HG03432 (cell line): ENCODE measurements around the gene CDADC1.

ENCODE experiments used
- ATAC-seq: cut with Tn5 transposase; IDR thresholded peaks from one replicate; pipeline ENCODE4 v1.9.1; 2021; ENCODE audit warnings: mild to moderate bottlenecking, moderate library complexity; ENCODE audit not compliant: unreplicated experiment

Gene CDADC1

GRCh38 chr13:49235856-49236431, 11.8 kb upstream of the CDADC1 start:
- no peak for ATAC-seq

GRCh38 chr13:49238621-49239020, 9.1 kb upstream of the CDADC1 start:
- no peak for ATAC-seq

- no peak for ATAC-seq
These were observed 7.7 kb upstream of the CDADC1 start for GRCh38 chr13:49240017-49240416.

GRCh38 chr13:49241296-49241695, 6.4 kb upstream of the CDADC1 start:
- ATAC-seq: no peak

GRCh38 chr13:49245101-49245500, 2.6 kb upstream of the CDADC1 start:
- ATAC-seq: no peak

- ATAC-seq: peak; percentile 40
These were observed 679 bp upstream of the CDADC1 start for GRCh38 chr13:49246850-49247642.

GRCh38 chr13:49248622-49249002, 887 bp downstream of the CDADC1 start:
- no peak for ATAC-seq

- no peak for ATAC-seq
These were observed 3.6 kb downstream of the CDADC1 start for GRCh38 chr13:49251326-49251725.

- no peak for ATAC-seq
These were observed 5.6 kb downstream of the CDADC1 start for GRCh38 chr13:49253310-49253709.

GRCh38 chr13:49254007-49254406, 6.3 kb downstream of the CDADC1 start:
- no peak for ATAC-seq

GRCh38 chr13:49256841-49257240, 9.1 kb downstream of the CDADC1 start:
- no peak for ATAC-seq

- no peak for ATAC-seq
These were observed 10.5 kb downstream of the CDADC1 start for GRCh38 chr13:49258089-49258796.

- ATAC-seq: no peak
These were observed 11.9 kb downstream of the CDADC1 start for GRCh38 chr13:49259586-49259985.

GRCh38 chr13:49262634-49263033, 14.9 kb downstream of the CDADC1 start:
- no peak for ATAC-seq

GRCh38 chr13:49265822-49266221, 18.1 kb downstream of the CDADC1 start:
- no peak for ATAC-seq

GRCh38 chr13:49271264-49271663, 23.5 kb downstream of the CDADC1 start:
- ATAC-seq: no peak

- ATAC-seq: no peak
These were observed 24.6 kb downstream of the CDADC1 start for GRCh38 chr13:49272296-49272695.

- ATAC-seq: no peak
These were observed 30.5 kb downstream of the CDADC1 start for GRCh38 chr13:49278211-49278610.

- ATAC-seq: no peak
These were observed 31.4 kb downstream of the CDADC1 start for GRCh38 chr13:49279112-49279511.

- no peak for ATAC-seq
These were observed 32.2 kb downstream of the CDADC1 start for GRCh38 chr13:49279885-49280284.

- no peak for ATAC-seq
These were observed 40.3 kb downstream of the CDADC1 start for GRCh38 chr13:49287995-49288394.

GRCh38 chr13:49288458-49288857, 40.7 kb downstream of the CDADC1 start:
- ATAC-seq: no peak
